HepG2 (cell line): ENCODE data around the gene PLGLB2. TPM values are rescaled to one million over a fixed set of nuclear protein-coding genes. Genes with fewer than 3 reads are reported as not detected.
"Not testable (repeated sequence)": the region's sequence is repeated elsewhere in the genome, so short reads cannot be mapped to it uniquely, and the experiment has no call there.

Experiments used
- ATAC-seq: fragments of 200-7000 bp; cut with Tn5 transposase; 3 replicates; pipeline ENCODE4 v1.9.1; 2020; ENCODE audit warnings: mild to moderate bottlenecking, moderate library complexity
- BruUV-seq: library from RNA; stranded (reverse); fragments of 400-500 nt; replicated peaks from 2 replicates; lab custom pipeline; 2021; lab: Mats Ljungman, UMichigan
- CTCF ChIA-PET: fragments of 300-600 bp; formaldehyde crosslinking; extraction: SDS; loops from one replicate; lab custom pipeline; 2021; ENCODE audit warnings: low total read pairs, inconsistent platforms, low intra/inter-chr PET ratio; lab: Yijun Ruan, JAX
- POLR2A ChIA-PET: fragments of 350-600 bp; sonication (Branson Sonifier 250); formaldehyde crosslinking; loops from one replicate; lab custom pipeline; 2020; ENCODE audit warnings: antibody characterized with exemption, inconsistent platforms; lab: Yijun Ruan, JAX
- DNase-seq: peaks from one replicate; pipeline ENCODE4 v3.0.0-alpha.2; 2015; ENCODE audit warnings: low spot score
- FAIRE-seq: peaks from 3 replicates; lab custom pipeline; 2011; peaks lifted over from hg19 to GRCh38; lab: Jason Lieb, UNC
- H2AFZ ChIP-seq: one replicate; pipeline ENCODE4 v1.6.1; 2011; ENCODE audit warnings: low read length, inconsistent platforms
- H3K27ac ChIP-seq: fragments of 300-600 bp; 3 replicates; pipeline ENCODE4 v1.8.0; 2011; ENCODE audit warnings: mixed run types, mild to moderate bottlenecking, mixed read lengths, low read length, inconsistent platforms; ENCODE audit not compliant: insufficient read depth; ENCODE audit errors: extremely low read length
- H3K27me3 ChIP-seq, 2 experiments: fragments of 200-600 bp in 1 of 2; 2 replicates in 1 of 2; 3 replicates in 1 of 2; pipeline versions ENCODE4 v1.6.0 to v1.8.0; 2011; ENCODE audit warnings: low read length in 2 of 2, mild to moderate bottlenecking in 2 of 2, moderate library complexity in 2 of 2, inconsistent platforms in 1 of 2; ENCODE audit not compliant: insufficient read depth in 2 of 2, control insufficient read depth in 1 of 2
- H3K36me3 ChIP-seq, 2 experiments: fragments of 200-600 bp in 1 of 2; replicated peaks in 1 of 2; 2 replicates in 1 of 2; 3 replicates in 1 of 2; pipeline versions ENCODE4 v1.5.1 to v1.8.0; 2011; ENCODE audit warnings: low read length in 2 of 2, inconsistent platforms in 1 of 2; ENCODE audit not compliant: insufficient read depth in 2 of 2, control insufficient read depth in 1 of 2
- H3K4me1 ChIP-seq: 2 replicates; pipeline ENCODE4 v1.5.1; 2012; ENCODE audit warnings: low read length, inconsistent platforms; ENCODE audit not compliant: insufficient read depth
- H3K4me2 ChIP-seq: 2 replicates; pipeline ENCODE4 v1.6.0; 2011; ENCODE audit warnings: low read depth, low read length, inconsistent platforms
- H3K4me3 ChIP-seq, 3 experiments: fragments of 200-600 bp in 1 of 3; sonication (generic), shearing (Covaris generic) in 1 of 3; replicated peaks in 1 of 3; 2 replicates each; pipeline ENCODE4 v1.5.1; 2011 to 2016; ENCODE audit warnings: low read length in 3 of 3, inconsistent platforms in 2 of 3, low read depth in 2 of 3, mild to moderate bottlenecking in 2 of 3, control low read depth in 1 of 3, mixed read lengths in 1 of 3; ENCODE audit not compliant: insufficient read depth in 1 of 3
- H3K79me2 ChIP-seq: one replicate; pipeline ENCODE4 v1.6.1; 2011; ENCODE audit warnings: low read length, inconsistent platforms; ENCODE audit not compliant: insufficient read depth
- H3K9ac ChIP-seq: 2 replicates; pipeline ENCODE4 v1.6.0; 2011; ENCODE audit warnings: mild to moderate bottlenecking, low read depth, low read length, inconsistent platforms; ENCODE audit not compliant: insufficient read depth
- H3K9me3 ChIP-seq: 2 replicates; pipeline ENCODE4 v1.5.1; 2012; ENCODE audit warnings: mild to moderate bottlenecking, low read length
- H4K20me1 ChIP-seq: 2 replicates; pipeline ENCODE4 v1.6.0; 2011; ENCODE audit warnings: inconsistent platforms, mild to moderate bottlenecking, low read length, moderate library complexity; ENCODE audit not compliant: insufficient read depth
- ARID5B ChIP-seq: IDR thresholded peaks from 2 replicates; pipeline ENCODE4 v1.4.0; 2020; ENCODE audit warnings: mild to moderate bottlenecking, missing genetic modification reagents
- BCL6 ChIP-seq: IDR thresholded peaks from 2 replicates; pipeline ENCODE4 v1.6.1; 2016; ENCODE audit warnings: missing genetic modification reagents, missing compliant biosample characterization
- FOXA3 ChIP-seq: IDR thresholded peaks from 2 replicates; pipeline ENCODE4 v1.6.1; 2016; ENCODE audit warnings: missing genetic modification reagents, missing compliant biosample characterization
- FOXP1 ChIP-seq, 2 experiments: fragments of 450-650 bp in 1 of 2; IDR thresholded peaks; 2 replicates each; pipeline ENCODE4 v1.6.1; 2017 to 2018; ENCODE audit warnings: antibody characterized with exemption in 1 of 2
- HHEX ChIP-seq: IDR thresholded peaks from 2 replicates; pipeline ENCODE4 v1.6.1; 2016; ENCODE audit warnings: control low read depth
- NR2F1 ChIP-seq, 2 experiments: fragments of 450-650 bp in 1 of 2; formaldehyde crosslinking in 1 of 2; IDR thresholded peaks; 2 replicates each; pipeline versions ENCODE4 v1.5.0 to v1.6.1; 2016 to 2020; ENCODE audit warnings: mild to moderate bottlenecking in 1 of 2, missing compliant biosample characterization in 1 of 2, missing genetic modification reagents in 1 of 2, moderate library complexity in 1 of 2
- NR2F6 ChIP-seq, 2 experiments: IDR thresholded peaks; 2 replicates each; pipeline ENCODE4 v1.6.1; 2016; ENCODE audit warnings: antibody characterized with exemption in 1 of 2, mild to moderate bottlenecking in 1 of 2
- RARA ChIP-seq: IDR thresholded peaks from 2 replicates; pipeline ENCODE4 v1.6.1; 2016; ENCODE audit warnings: missing genetic modification reagents, missing compliant biosample characterization
- RXRB ChIP-seq: IDR thresholded peaks from 2 replicates; pipeline ENCODE4 v1.6.1; 2016; ENCODE audit warnings: borderline replicate concordance, missing genetic modification reagents, missing compliant biosample characterization
- SAP130 ChIP-seq: IDR thresholded peaks from 2 replicates; pipeline ENCODE4 v1.6.1; 2016; ENCODE audit warnings: low read depth
- SOX5 ChIP-seq: IDR thresholded peaks from 2 replicates; pipeline ENCODE4 v1.6.1; 2016; ENCODE audit warnings: borderline replicate concordance
- TCF7 ChIP-seq: sonication (generic); IDR thresholded peaks from 2 replicates; pipeline ENCODE4 v1.6.1; 2016; ENCODE audit warnings: antibody characterized with exemption, low read depth
- WGBS: methylation state at CpG from one replicate; pipeline ENCODE4 v1.1.6; 2017; ENCODE audit warnings: low lambda C conversion rate; 5-methylcytosine and 5-hydroxymethylcytosine counted together
- in situ Hi-C: cut with HindIII; loops from 2 replicates; pipeline ENCODE4 v1.10.0; 2017; ENCODE audit warnings: low pct_unique_long_range_greater_than_20kb; ENCODE audit not compliant: extremely low pct_ligation_motif_present
- intact Hi-C: fragments of 100-400 bp; cut with micrococcal nuclease; formaldehyde crosslinking; loops from one replicate; pipeline ENCODE4 v1.10.0; 2022; ENCODE audit not compliant: unreplicated experiment
- polyA plus RNA-seq, 8 experiments: library from polyadenylated mRNA; depleted of rRNA in 3 of 8; stranded (reverse) in 7 of 8; unstranded in 1 of 8; fragments of >200 nt; fragmentation: Illumina TruSeq in 4 of 8; extraction: Trizol in 4 of 8; gene quantifications; 2 replicates each; pipeline versions ENCODE4 v1.2.1 to v1.2.3, GENCODE V29; 2011 to 2016; ENCODE audit warnings: low read depth in 4 of 8, missing spikeins in 1 of 8, mixed read lengths in 1 of 8; ENCODE audit not compliant: insufficient read depth in 1 of 8
- total RNA-seq, 5 experiments: library from RNA; depleted of rRNA; stranded (reverse); fragments of >200 nt; fragmentation: Illumina TruSeq; extraction: Trizol; gene quantifications; 2 replicates each; pipeline ENCODE4 v1.2.3, GENCODE V29; 2016; ENCODE audit warnings: low read depth in 1 of 5

The PLGLB2 gene
- total and polyA plus RNA-seq, 2 of the 13 experiments (the other 11 are each of a cell fraction or from before 2014, with no cell fraction given) = 0.07 to 0.25 TPM

- ATAC-seq = peak; percentile 93
- BruUV-seq; H3K9me3 ChIP-seq; H3K36me3 ChIP-seq; DNase-seq; H3K4me2 ChIP-seq; H3K4me1 ChIP-seq; H4K20me1 ChIP-seq; POLR2A ChIA-PET; H3K9ac ChIP-seq; FAIRE-seq; H3K27ac ChIP-seq; CTCF ChIA-PET; intact Hi-C loops; H3K79me2 ChIP-seq; H3K4me3 ChIP-seq; H3K27me3 ChIP-seq; in situ Hi-C loops; H2AFZ ChIP-seq; TF ChIP-seq FOXP1 (IDR thresholded peaks at IDR 0.05): not testable (repeated sequence)
- 0 out of 2 replicates have a peak, but pooled peaks have one; percentile 33 for TF ChIP-seq SOX5 (CRISPR knock-in tag)
- peak; percentile 91 for TF ChIP-seq BCL6
- 0 out of 2 replicates have a peak, but pooled peaks have one; percentile 7 for TF ChIP-seq TCF7
- peak in 1 of 2 experiments; percentile 45; a peak in 2 of 4 replicates for TF ChIP-seq NR2F1 (CRISPR knock-in tag; IDR thresholded peaks at IDR 0.05)
- TF ChIP-seq ARID5B (CRISPR knock-in tag) = peak; percentile 64
- TF ChIP-seq SAP130 = 0 out of 2 replicates have a peak, but pooled peaks have one; percentile 23
- TF ChIP-seq RXRB (CRISPR knock-in tag) = peak; percentile 34; the same call in 1 of the 2 replicates
- TF ChIP-seq RARA (CRISPR knock-in tag) = peak; percentile 90
- peak; percentile 18; the same call in 1 of the 2 replicates for TF ChIP-seq HHEX (CRISPR knock-in tag)
- peak; percentile 55 for TF ChIP-seq NR2F6 (IDR thresholded peaks at IDR 0.05)
- peak; percentile 65 for TF ChIP-seq NR2F6 (CRISPR knock-in tag; IDR thresholded peaks at IDR 0.05)
- peak; percentile 42; the same call in 1 of the 2 replicates for TF ChIP-seq FOXA3 (CRISPR knock-in tag)
- TF ChIP-seq FOXP1 (CRISPR knock-in tag; IDR thresholded peaks at IDR 0.05) = peak; percentile 48; the same call in 1 of the 2 replicates
- WGBS = 0% methylated on average over 2 of the region's 4 CpGs
Measured at GRCh38 chr2:87754759-87755158, 6.9 kb downstream of the PLGLB2 start.

Other genes with a start within 250 kb of the PLGLB2 start
- 2.0 and 2.8 TPM in 2 replicates for gene RGPD2, start 77.7 kb downstream of the PLGLB2 start, total RNA-seq (2016; rRNA removed; fragmentation: Illumina TruSeq; extraction: Trizol)
- 0.57 and 0.68 TPM in 2 replicates for gene RGPD2, start 77.7 kb downstream of the PLGLB2 start, polyA plus RNA-seq (2011; rRNA removed)